Measurements from ENCODE around the gene DOCK4.

DNA sequence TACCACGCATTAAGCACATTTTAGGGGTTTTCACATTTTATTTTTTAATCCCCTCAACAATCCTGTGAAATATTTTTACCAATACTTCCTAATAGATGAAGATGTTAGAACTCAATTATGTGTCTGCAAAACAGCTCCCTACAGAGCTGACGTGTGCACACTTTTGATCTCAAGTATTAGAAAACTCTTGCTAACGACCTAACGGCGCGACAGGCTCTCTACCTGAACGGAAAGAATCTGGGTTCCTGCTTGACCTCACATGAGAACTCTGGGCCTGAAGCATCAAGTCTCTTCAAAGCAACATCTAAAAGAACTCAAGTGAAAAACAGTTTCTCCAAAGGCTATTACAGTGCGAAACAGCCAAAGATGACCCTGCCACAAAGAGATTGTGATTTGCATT is 113.9 kb downstream of the DOCK4 start:
- TF ChIP-seq HNF4A (conservative IDR thresholded peaks at IDR 0.05), result no peak
- no peak for TF ChIP-seq TAF1 (conservative IDR thresholded peaks at IDR 0.05)
- no peak for TF ChIP-seq GABPA (IDR thresholded peaks at IDR 0.05 in 1 of 2, conservative IDR thresholded peaks at IDR 0.05 in 1 of 2)
- TF ChIP-seq, protein P1, sequence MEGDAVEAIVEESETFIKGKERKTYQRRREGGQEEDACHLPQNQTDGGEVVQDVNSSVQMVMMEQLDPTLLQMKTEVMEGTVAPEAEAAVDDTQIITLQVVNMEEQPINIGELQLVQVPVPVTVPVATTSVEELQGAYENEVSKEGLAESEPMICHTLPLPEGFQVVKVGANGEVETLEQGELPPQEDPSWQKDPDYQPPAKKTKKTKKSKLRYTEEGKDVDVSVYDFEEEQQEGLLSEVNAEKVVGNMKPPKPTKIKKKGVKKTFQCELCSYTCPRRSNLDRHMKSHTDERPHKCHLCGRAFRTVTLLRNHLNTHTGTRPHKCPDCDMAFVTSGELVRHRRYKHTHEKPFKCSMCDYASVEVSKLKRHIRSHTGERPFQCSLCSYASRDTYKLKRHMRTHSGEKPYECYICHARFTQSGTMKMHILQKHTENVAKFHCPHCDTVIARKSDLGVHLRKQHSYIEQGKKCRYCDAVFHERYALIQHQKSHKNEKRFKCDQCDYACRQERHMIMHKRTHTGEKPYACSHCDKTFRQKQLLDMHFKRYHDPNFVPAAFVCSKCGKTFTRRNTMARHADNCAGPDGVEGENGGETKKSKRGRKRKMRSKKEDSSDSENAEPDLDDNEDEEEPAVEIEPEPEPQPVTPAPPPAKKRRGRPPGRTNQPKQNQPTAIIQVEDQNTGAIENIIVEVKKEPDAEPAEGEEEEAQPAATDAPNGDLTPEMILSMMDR (IDR thresholded peaks at IDR 0.05; ENCODE audit: low read depth, low read length, missing input control), result no peak
- no peak for TF ChIP-seq FOXA1 (IDR thresholded peaks at IDR 0.05)
- TF ChIP-seq, protein P2, sequence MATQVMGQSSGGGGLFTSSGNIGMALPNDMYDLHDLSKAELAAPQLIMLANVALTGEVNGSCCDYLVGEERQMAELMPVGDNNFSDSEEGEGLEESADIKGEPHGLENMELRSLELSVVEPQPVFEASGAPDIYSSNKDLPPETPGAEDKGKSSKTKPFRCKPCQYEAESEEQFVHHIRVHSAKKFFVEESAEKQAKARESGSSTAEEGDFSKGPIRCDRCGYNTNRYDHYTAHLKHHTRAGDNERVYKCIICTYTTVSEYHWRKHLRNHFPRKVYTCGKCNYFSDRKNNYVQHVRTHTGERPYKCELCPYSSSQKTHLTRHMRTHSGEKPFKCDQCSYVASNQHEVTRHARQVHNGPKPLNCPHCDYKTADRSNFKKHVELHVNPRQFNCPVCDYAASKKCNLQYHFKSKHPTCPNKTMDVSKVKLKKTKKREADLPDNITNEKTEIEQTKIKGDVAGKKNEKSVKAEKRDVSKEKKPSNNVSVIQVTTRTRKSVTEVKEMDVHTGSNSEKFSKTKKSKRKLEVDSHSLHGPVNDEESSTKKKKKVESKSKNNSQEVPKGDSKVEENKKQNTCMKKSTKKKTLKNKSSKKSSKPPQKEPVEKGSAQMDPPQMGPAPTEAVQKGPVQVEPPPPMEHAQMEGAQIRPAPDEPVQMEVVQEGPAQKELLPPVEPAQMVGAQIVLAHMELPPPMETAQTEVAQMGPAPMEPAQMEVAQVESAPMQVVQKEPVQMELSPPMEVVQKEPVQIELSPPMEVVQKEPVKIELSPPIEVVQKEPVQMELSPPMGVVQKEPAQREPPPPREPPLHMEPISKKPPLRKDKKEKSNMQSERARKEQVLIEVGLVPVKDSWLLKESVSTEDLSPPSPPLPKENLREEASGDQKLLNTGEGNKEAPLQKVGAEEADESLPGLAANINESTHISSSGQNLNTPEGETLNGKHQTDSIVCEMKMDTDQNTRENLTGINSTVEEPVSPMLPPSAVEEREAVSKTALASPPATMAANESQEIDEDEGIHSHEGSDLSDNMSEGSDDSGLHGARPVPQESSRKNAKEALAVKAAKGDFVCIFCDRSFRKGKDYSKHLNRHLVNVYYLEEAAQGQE (IDR thresholded peaks at IDR 0.05), result no peak
- TF ChIP-seq YY1 (IDR thresholded peaks at IDR 0.05), result no peak
- no peak for TF ChIP-seq RAD21 (IDR thresholded peaks at IDR 0.05)
- TF ChIP-seq, protein P3, sequence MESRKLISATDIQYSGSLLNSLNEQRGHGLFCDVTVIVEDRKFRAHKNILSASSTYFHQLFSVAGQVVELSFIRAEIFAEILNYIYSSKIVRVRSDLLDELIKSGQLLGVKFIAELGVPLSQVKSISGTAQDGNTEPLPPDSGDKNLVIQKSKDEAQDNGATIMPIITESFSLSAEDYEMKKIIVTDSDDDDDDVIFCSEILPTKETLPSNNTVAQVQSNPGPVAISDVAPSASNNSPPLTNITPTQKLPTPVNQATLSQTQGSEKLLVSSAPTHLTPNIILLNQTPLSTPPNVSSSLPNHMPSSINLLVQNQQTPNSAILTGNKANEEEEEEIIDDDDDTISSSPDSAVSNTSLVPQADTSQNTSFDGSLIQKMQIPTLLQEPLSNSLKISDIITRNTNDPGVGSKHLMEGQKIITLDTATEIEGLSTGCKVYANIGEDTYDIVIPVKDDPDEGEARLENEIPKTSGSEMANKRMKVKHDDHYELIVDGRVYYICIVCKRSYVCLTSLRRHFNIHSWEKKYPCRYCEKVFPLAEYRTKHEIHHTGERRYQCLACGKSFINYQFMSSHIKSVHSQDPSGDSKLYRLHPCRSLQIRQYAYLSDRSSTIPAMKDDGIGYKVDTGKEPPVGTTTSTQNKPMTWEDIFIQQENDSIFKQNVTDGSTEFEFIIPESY (IDR thresholded peaks at IDR 0.05), result no peak
- TF ChIP-seq, protein P4, sequence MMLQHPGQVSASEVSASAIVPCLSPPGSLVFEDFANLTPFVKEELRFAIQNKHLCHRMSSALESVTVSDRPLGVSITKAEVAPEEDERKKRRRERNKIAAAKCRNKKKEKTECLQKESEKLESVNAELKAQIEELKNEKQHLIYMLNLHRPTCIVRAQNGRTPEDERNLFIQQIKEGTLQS (IDR thresholded peaks at IDR 0.05), result no peak
- TF ChIP-seq HNF4G (IDR thresholded peaks at IDR 0.05), result no peak
- no peak for TF ChIP-seq JUND (IDR thresholded peaks at IDR 0.05)
- TF ChIP-seq EGR1 (IDR thresholded peaks at IDR 0.05; ENCODE audit: low read depth in 2 of 2), result no peak
- TF ChIP-seq RXRA (IDR thresholded peaks at IDR 0.05), result no peak

Measured in liver (tissue), 3 donors.